ENCODE measurements around the gene PRKAR1B.
"Not testable (repeated sequence)": the region's sequence is repeated elsewhere in the genome, so short reads cannot be mapped to it uniquely, and the experiment has no call there.

The PRKAR1B gene

DNA sequence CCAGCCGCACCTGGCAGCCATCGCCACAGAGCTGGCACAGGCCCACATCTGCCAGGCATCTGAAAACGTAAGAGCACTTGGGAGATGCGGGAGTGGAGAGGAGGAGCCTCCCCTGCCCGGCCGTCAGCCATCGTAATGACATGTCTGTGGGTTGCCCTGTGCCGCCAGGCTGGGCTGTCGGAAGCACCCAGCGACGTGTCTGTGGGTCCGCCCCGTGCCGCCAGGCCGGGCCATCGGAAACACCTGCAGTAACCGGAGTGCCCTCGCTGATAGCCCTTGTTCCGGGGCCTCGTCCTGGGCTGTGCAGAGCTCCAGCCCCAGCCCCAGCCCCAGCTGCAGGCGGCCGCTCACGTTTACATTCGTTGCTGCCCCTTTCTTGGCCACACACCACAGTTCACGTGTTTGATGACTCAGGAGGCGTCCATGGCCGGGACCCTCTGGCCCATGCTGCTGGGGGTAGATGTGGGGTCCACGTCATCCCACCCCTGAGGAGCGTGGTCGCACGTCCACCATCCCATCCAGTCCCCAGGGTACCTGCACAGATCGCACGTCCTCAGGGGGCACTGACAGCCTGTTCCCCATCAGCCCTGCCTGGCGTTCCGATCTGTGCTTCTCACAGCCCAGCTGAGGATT lies 30.0 kb upstream of the PRKAR1B start:
- no peak for DNase-seq

DNA sequence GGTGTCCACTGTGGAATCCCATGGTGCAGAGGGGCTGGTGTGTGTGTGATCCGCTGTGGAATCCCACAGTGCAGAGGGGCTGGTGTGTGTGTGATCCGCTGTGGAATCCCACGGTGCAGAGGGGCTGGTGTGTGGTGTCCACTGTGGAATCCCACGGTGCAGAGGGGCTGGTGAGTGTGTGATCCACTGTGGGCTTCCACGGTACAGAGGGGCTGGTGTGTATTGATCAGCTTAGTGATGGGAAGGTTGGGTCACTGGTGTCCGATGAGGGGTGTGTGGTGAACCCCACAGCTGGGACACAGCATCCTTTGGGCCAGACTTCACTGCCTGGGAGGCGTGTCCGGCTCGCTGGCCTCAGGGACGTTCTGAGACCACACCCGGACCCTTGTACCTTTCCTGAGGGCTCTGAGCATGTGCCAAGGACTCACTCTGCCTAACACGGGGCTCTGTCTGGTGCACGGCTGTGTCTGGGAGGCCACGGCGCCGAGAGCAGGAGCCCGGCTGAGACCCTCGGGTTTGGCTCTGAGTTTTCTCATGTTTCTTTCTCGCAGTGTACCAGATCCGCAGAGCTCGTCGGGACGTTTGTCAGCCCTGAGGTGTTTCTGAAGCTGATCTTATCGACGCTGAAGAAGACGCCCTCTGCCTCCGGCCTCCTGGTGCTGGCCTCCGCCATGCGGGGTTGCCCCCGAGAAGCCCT lies 29.3 kb upstream of the PRKAR1B start:
- no peak for DNase-seq

DNA sequence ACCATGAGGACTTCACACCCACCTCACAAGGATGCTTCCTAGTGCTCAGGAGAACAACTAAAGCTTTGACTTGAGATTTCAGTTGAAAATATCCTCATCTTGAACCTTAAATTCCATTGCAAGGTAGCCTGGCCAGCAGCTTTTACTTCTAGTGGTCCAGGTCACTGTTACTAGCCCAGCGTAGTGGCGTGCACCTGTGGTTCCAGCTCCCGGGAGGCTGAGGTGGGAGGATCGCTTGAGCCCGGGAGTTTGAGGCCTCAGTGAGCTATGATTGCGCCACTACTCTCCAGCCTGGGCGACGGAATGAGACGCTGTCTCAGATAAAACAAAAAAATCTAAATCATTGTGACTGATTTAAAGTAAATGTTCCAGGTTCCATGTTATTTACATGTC lies 28.3 kb upstream of the PRKAR1B start:
- DNase-seq = no peak

DNA sequence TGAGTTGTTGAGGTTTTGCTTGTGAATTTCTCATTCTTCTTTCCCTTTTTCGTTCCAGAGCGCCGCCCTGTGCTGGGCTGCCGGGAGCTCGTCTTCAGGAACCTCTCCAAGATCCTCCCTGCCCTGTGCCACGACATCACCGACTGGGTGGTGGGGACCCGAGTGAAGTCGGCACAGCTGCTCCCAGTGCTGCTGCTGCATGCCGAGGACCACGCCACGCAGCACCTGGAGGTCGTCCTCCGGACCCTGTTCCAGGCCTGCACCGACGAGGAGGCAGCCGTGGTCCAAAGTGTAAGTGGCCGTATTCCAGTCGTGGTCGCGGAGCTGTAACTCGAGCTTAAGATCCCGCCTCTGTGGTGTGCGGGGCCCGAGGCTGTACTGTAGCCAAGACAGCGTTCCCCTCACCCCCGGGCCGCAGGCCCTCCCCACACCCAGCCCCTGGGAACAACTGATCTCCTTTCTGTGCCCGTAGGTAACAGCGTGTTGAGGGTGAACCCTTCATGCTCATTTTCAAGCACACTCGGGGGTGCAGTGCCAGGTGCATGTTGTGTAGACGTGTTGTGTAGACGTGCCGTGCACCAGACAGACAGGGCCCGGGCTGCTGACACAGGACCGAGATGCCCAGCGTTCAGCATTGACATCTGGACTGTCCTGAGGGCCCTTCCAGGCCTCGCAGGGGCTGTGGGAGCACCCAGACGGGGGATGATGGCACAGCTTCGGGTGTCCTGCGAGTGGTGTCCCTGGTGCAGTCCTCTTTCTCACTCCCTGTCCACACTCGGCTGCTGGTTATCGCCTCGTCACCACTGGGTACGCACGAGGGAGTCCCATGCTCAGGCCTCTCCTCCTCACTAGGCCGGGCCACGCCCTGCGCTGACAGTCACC lies 27.7 kb upstream of the PRKAR1B start:
- DNase-seq = no peak

DNA sequence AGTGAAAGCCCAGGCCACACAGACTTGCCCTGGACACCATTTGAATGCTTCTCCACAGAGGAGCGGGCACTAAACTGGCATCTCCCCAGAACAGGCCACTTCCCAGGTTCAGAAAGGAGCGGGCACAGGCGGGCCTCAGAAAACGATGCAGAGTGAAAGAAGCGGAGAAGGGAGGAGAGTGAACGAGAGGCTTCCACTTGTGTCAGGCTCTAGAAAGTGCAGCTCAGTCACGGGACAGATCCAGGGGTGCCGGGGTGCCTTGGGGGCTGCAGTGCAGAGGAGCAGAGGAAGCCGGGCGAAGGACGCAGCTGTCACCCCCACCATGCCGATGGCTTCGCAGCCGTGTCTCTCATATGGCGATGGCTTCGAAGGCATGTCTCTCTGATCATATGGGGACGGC lies 26.1 kb upstream of the PRKAR1B start:
- no peak for DNase-seq

DNA sequence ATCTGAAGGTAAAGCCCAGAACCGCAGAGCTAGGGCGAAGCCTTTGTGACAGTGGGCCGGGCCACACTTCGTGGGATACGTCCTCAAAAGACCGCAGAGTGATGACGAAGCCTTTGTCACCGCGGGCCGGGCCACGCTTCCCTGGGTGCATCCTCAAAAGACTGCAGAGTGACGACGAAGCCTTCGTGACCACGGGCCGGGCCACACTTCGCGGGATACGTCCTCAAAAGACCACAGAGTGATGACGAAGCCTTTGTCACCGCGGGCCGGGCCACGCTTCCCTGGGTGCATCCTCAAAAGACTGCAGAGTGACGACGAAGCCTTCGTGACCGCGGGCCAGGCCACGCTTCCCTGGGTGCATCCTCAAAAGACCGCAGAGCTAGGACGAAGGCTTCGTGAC lies 25.2 kb upstream of the PRKAR1B start:
- not testable (repeated sequence) for DNase-seq

DNA sequence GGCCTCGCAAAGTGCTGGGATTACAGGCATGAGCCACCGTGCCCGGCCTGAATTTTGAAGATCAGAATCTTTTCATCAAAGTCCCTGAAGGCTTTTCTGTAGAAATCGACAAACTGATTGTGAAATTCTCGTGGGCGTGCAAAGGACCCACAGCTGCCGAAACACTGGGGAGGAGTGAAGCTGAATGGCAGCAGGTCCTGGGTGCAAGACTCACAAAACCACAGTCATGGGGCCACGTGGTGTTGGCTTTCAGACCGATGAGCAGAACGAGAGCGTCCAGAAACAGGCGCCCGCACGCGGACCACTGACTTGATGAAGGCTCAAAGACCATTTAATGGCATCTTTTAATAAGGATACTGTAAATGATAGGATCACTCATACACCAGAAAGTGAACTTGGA lies 24.7 kb upstream of the PRKAR1B start:
- DNase-seq = no peak

DNA sequence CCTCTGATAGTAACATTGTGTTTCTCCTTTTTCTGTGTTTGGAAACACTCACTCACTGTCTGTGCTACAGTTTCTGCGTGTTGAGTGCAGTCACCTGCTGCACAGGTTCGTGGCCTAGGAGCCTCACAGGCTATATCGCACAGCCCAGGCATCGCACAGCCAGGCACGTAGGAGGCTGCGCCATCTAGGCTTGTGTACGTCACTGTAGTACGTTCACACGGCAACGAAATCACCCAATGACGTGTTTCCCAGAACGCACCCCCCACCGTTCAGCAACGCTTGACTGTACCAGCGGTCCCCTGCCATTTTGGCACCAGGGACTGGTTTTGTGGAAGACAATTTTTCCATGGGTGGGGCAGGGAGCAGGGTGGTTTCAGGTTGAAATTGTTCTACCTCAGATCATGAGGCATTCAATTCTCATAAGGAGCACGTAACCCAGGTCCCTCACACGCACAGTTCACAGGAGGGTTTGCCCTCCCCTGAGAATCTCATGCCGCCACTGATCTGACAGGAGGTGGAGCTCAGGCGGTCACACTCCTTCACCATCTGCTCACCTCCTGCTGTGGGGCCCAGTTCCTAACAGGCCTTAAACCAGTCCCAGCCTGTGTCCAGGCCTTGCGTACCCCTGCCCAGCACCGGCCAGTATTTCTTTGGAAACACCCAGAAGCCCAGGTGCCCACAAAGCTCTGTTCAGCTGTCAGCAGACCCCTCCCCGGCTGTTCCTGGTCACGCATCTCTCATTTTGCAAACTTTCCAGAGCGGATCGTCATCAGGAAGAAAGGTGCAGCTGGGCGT lies 23.2 kb upstream of the PRKAR1B start:
- no peak for DNase-seq

DNA sequence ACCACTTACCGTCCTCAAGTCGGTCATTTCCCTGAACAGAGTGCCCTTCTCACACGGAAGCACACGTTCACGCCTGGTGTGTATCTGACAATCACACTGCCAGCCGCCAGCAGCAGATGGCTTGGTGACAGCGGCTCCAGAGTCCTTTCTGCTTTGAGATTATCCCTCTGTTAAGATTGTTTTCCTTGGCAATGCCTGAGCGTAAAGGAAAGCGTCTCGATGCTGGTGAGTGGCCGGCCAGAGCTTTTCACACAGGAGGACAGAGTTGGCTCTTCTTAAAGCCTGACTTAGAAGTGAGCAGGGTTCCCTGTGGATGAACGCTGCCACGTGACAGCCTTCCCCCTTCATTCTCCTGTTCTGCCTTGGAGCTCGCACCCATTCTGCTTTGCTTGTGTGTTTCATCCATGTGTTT lies 22.1 kb upstream of the PRKAR1B start:
- no peak for DNase-seq

DNA sequence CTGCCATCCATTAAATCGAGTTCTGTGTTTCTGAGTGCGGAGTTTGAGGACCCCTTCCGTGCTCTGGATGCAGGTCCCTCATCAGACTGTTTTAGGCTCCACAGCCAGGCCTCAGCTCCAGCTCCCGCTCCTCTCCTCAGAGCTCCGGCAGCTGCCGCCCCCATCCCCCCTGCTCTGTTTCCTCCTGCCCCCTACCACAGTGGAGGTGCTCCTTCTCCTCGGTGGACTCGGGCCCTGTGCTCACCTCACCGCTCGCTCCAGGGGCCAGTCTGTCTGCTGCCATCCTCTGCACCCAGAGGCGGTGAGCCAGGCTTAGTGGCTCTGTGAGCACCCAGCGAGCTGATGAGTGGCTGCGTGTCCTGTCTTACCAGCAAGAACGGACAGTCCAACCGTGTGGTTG lies 21.4 kb upstream of the PRKAR1B start:
- no peak for DNase-seq

DNA sequence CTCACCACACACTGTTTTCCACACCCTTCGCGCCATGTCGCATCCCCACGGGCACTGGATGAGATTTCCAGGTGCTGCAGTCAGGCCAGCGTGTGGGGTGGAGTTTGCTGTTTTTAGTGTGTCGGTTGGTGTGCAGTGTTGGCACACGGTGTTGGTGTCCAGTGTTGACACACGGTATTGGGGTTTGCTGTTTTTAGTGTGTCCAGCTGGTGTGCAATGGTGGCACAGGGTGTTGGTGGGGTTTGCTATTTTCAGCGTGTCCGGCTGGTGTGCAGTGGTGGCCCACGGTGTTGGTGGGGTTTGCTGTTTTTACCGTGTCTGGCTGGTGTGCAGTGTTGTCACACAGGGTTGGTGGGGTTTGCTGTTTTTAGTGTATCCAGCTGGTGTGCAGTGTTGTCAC lies 20.1 kb upstream of the PRKAR1B start:
- no peak for DNase-seq

DNA sequence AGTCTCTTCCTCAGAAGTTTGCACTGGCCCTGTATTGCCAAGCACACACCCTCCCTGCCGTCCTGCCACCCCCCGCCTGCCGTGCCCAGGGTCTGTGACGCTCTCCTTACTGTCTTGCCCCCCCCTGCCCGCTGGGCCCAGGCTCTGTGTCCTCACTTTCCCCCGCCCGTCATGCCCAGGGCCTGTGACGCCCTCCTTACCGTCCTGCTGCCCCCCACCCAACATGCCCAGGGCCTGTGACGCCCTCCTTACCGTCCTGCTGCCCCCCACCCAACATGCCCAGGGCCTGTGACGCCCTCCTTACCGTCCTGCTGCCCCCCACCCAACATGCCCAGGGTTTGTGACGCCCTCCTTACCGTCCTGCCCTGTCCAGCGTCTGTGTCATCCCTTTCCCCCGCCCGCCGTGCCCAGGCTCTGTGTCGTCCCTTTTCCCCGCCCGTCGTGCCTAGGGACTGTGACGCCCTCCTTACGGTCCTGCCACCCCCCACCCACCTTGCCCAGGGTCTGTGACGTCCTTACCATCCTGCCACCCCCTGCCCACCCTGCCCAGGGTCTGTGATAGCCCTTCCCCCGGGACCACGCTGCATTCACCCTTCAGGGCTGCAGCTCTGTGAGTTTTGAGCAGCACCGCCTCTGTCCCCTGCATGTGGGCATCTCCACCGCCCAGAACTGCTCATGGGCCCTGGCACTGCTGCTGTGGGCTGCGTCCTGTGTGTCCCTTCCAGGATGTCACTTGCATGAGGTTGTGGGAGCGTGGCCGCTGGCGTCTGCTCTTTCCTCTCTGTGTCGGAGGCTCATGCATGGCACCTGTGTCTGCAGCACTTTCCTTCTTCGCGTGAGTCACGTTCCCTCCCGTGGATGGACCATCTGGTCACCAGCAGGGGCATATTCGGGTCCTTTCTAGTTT lies 19.3 kb upstream of the PRKAR1B start:
- no peak for DNase-seq

DNA sequence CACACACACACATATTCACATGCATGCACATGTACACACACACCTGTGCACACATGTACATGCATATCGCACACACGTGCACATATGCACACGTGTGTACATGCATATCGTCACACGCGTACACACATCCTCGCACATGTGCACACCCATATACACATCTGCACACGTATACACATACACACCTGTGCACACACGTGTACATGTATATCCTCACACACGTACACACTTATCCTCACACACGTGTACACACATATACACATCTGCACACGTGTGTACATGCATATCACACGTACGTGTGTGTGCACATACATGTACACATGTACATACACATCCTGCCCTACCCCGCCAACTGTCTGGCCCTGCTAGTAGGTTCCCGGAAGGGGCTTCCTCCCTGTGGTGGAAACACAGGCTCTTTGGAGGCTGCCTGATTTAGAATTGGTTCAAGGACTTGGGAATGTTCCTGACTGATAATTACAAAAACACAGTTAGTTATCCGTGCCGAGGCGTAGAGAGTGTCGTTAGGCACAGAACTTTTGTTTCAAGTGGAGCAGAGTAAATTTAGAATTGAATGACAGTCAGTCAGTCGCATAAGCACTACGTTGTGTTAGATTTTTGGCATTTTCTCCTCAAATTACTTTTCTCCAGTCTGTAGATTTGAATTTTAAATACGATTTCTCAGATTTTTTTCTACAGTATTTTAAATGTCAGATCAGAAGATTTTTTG lies 18.5 kb upstream of the PRKAR1B start:
- DNase-seq = no peak

DNA sequence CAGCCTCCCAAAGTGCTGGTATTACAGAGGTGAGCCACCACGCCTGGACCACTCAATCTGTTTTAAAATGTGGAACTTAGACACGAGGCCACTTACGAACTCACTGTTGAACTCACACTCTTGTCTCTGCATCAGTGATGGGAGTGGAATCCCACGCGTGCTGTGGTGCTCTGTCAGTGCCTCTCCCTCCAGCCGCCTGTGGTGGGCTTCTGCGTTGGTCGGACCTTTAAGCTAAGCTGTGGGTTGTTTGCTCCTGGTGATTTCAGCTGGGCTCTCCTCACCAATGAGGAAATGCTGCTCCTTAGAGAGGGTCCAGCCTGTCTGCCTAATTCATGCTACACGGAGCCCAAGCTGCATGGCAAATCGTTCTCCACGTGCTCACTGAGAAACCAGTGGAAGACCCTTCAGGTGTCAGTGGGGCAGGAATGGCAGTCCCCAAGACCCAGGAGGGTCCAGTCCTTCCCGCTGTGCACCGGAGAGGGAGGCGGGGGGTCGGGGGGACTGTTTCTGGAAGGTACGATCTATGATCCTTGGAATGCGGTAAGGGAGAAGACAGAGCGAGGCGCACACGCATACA lies 17.9 kb upstream of the PRKAR1B start:
- no peak for DNase-seq

DNA sequence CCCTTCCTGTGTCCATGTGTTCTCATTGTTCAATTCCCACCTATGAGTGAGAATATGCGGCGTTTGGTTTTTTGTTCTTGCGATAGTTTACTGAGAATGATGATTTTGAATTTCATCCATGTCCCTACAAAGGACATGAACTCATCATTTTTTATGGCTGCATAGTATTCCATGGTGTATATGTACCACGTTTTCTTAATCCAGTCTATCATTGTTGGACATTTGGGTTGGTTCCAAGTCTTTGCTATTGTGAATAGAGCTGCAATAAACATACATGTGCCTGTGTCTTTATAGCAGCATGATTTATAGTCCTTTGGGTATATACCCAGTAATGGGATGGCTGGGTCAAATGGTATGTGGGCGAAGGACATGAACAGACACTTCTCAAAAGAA lies 17.0 kb upstream of the PRKAR1B start:
- DNase-seq = not testable (repeated sequence)

DNA sequence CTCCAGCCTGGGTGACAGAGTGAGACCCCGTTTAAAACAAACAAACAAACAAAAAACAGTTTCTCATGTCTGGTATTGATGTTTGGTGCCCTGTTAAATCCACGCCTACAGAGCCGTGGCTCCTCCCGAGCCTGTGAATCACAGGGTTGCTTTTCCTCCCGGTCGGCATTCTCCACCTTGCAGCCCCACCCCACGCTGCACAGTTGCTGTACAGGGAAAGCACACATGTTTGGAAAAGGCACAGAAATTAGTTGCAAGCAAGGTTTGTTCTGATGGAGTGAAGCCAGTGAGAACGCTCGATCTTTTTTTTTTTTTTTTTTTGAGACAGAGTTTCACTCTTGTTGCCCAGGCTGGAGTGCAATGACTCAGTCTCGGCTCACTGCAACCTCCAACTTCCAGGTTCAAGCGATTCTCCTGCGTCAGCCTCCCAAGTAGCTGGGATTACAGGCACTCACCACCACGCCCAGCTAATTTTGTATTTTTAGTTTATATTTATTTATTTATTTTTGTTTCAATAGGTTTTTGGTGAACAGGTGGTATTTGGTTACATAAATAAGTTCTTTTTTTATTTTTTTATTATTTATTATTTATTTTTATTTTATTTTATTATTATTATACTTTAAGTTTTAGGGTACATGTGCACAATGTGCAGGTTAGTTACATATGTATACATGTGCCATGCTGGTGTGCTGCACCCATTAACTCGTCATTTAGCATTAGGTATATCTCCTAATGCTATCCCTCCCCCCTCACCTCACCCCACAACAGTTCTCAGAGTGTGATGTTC lies 16.5 kb upstream of the PRKAR1B start:
- not testable (repeated sequence) for DNase-seq

DNA sequence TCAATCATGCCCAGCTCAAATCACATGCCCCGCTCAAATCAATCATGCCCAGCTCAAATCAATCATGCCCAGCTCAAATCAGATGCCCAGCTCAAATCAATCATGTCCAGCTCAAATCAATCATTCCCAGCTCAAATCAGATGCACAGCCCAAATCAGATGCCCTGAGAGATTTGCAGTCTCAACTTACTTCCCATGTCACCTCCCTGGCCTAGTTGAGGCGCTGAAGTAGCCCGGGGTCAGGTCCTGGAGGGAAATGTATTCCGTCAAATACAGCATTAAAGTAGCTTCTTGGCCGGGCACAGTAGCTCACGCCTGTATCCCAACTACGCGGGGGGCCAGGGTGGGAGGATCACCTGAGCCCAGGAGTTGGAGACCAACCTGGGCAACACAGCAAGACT lies 15.7 kb upstream of the PRKAR1B start:
- no peak for DNase-seq

DNA sequence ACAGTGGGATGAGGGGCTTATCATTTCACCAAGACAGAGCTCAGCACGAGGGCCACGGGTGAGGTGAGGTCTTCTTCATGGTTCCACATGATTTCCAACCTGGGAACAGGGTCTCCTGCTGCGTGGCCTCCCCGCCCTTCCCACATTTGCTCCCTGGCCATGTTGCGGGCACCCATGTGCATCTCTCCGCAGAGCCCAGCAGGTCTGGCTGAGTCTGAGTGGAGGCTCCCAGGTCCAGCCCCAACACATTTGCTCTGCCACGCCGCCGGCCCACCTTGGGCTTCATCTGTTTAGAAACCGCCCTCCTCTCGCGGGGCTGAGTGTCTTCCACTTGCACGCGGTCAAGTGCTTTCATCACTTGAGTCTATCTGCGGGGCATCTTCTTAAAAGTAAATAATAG lies 14.8 kb upstream of the PRKAR1B start:
- DNase-seq = no peak

DNA sequence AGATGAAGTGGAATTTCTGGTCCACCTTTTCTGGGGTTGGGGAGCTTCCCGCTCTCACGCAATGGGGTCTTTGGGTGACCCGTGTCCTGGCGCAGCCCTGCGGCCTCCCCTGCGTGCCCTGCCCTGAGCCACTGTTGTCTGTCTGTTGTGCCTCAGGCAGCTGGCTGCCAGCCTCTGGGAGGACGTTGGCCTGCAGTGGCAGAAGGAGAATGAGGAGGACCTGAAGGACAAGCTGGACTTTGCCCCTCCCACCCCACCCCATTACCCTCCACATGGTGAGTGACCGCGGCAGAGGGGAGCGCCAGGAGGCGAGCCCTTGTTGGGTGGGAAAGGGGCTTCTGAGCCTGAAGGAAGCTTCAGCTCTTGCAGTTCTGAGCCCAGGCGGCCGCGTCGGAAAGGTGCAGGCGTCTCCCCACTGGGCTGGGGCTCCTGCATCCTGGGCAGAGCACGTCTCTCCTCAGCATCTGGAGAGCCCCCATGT lies 14.2 kb upstream of the PRKAR1B start:
- no peak for DNase-seq

Data from NCI-H1048 (cell line).